Eye (tissue), 1 donor: ENCODE results near the gene HES3.
"Not testable (repeated sequence)": the region's sequence is repeated elsewhere in the genome, so short reads cannot be mapped to it uniquely, and the experiment has no call there.

ENCODE experiments used
- DNase-seq: peaks from one replicate; pipeline ENCODE4 v3.0.0-alpha.2; 2015

HES3 gene

GRCh38 chr1:6219641-6220040 lies 24.3 kb upstream of the HES3 start:
- DNase-seq = not testable (repeated sequence)

- no peak for DNase-seq
Observed at GRCh38 chr1:6220236-6220635, 23.7 kb upstream of the HES3 start.

- no peak for DNase-seq
Observed at GRCh38 chr1:6221210-6221784, 22.7 kb upstream of the HES3 start.

- no peak for DNase-seq
Observed at GRCh38 chr1:6222636-6223035, 21.3 kb upstream of the HES3 start.

GRCh38 chr1:6223617-6224016 lies 20.4 kb upstream of the HES3 start:
- no peak for DNase-seq

GRCh38 chr1:6224718-6225117 lies 19.3 kb upstream of the HES3 start:
- DNase-seq = no peak

GRCh38 chr1:6225651-6226050 lies 18.3 kb upstream of the HES3 start:
- no peak for DNase-seq

GRCh38 chr1:6233376-6233775 lies 10.6 kb upstream of the HES3 start:
- DNase-seq = no peak

GRCh38 chr1:6234502-6235295 lies 9.3 kb upstream of the HES3 start:
- DNase-seq = no peak

- no peak for DNase-seq
Observed at GRCh38 chr1:6235296-6235677, 8.7 kb upstream of the HES3 start.

GRCh38 chr1:6237093-6237492 lies 6.9 kb upstream of the HES3 start:
- DNase-seq = no peak

- no peak for DNase-seq
Observed at GRCh38 chr1:6239213-6239752, 4.7 kb upstream of the HES3 start.

GRCh38 chr1:6239950-6240768 lies 3.8 kb upstream of the HES3 start:
- DNase-seq = no peak

GRCh38 chr1:6241107-6241886 lies 2.7 kb upstream of the HES3 start:
- no peak for DNase-seq

GRCh38 chr1:6241887-6242740 lies 1.9 kb upstream of the HES3 start:
- no peak for DNase-seq

GRCh38 chr1:6243053-6243834 lies 735 bp upstream of the HES3 start:
- no peak for DNase-seq

- DNase-seq = no peak
Observed at GRCh38 chr1:6244401-6245049, 546 bp downstream of the HES3 start.

GRCh38 chr1:6245086-6245868 lies 1.3 kb downstream of the HES3 start:
- DNase-seq = peak; percentile 94

GRCh38 chr1:6245869-6246496 lies 2.0 kb downstream of the HES3 start:
- peak; percentile 76 for DNase-seq
